Lung (tissue), 12 donors: ENCODE data around the gene ACTA2. TPM values are rescaled to one million over a fixed set of nuclear protein-coding genes. Genes with fewer than 3 reads are reported as not detected.

Source experiments
- ATAC-seq: fragments of 200-7000 bp; cut with Tn5 transposase; one replicate; pipeline ENCODE4 v1.9.1; 2020; ENCODE audit warnings: moderate number of reproducible peaks; ENCODE audit not compliant: insufficient read depth, low FRiP score
- DNase-seq, 3 donors: peaks; one replicate each; pipeline ENCODE4 v3.0.0-alpha.2; 2013 to 2017
- H3K27ac ChIP-seq, 2 donors: one replicate each; pipeline ENCODE4 v1.5.1; 2013; ENCODE audit warnings: mild to moderate bottlenecking in 2 of 2, moderate library complexity in 2 of 2, control low read depth in 1 of 2, inconsistent platforms in 1 of 2, low read depth in 1 of 2, low read length in 1 of 2
- H3K27me3 ChIP-seq, 3 donors: one replicate each; pipeline ENCODE4 v1.5.1; 2013; ENCODE audit warnings: low read length in 2 of 3; ENCODE audit not compliant: control insufficient read depth in 3 of 3, insufficient read depth in 3 of 3
- H3K36me3 ChIP-seq, 4 donors: one replicate each; pipeline ENCODE4 v1.5.1; 2013; ENCODE audit warnings: low read length in 4 of 4, mild to moderate bottlenecking in 1 of 4, moderate library complexity in 1 of 4; ENCODE audit not compliant: control insufficient read depth in 4 of 4, insufficient read depth in 4 of 4
- H3K4me1 ChIP-seq, 5 donors: one replicate each; pipeline ENCODE4 v1.5.1; 2013; ENCODE audit warnings: low read length in 5 of 5, mild to moderate bottlenecking in 2 of 5, moderate library complexity in 1 of 5; ENCODE audit not compliant: control insufficient read depth in 5 of 5, insufficient read depth in 5 of 5
- H3K4me3 ChIP-seq: one replicate; pipeline ENCODE4 v1.5.1; 2013; ENCODE audit warnings: mild to moderate bottlenecking, control low read depth, moderate library complexity
- H3K9ac ChIP-seq, 2 donors: one replicate each; pipeline ENCODE4 v1.5.1; 2013; ENCODE audit warnings: low read length in 2 of 2, control low read depth in 1 of 2; ENCODE audit not compliant: insufficient read depth in 1 of 2
- H3K9me3 ChIP-seq, 4 donors: one replicate each; pipeline ENCODE4 v1.5.1; 2013; ENCODE audit warnings: low read length in 3 of 4, mild to moderate bottlenecking in 1 of 4, moderate library complexity in 1 of 4; ENCODE audit not compliant: control insufficient read depth in 4 of 4, insufficient read depth in 3 of 4
- WGBS, 2 donors: extraction: QIAGEN DNeasy Blood & Tissue Kit; methylation state at CpG; one replicate each; pipeline ENCODE4 v1.1.7; 2013; 5-methylcytosine and 5-hydroxymethylcytosine counted together
- polyA plus RNA-seq, 2 donors: library from polyadenylated mRNA; stranded (reverse); fragments of 200-250 nt; gene quantifications; one replicate each; pipeline ENCODE4 v1.2.1, GENCODE V29; 2013
- total RNA-seq, 2 donors: library from RNA; depleted of rRNA in 1 of 2; stranded (reverse); fragments of >200 nt in 1 of 2; gene quantifications; one replicate each; pipeline ENCODE4 v1.2.1, GENCODE V29; 2014 to 2021
- TF ChIP-seq, protein P1 (sequence below): IDR thresholded peaks from 2 replicates; pipeline ENCODE4 v1.5.1; 2012; ENCODE audit warnings: mild to moderate bottlenecking; ENCODE audit errors: control extremely low read depth, extremely low read depth
- donor health status: control.
- donor health status: control.
- donor health status: Bipolar disorder and iron deficiency.
- donor health status: healthy.
- donor health status: DM: yes; HTN: yes; CAD: no.

Gene ACTA2
- total and polyA plus RNA-seq, 4 donors, result 186 to 485 (median 249) TPM

DNA sequence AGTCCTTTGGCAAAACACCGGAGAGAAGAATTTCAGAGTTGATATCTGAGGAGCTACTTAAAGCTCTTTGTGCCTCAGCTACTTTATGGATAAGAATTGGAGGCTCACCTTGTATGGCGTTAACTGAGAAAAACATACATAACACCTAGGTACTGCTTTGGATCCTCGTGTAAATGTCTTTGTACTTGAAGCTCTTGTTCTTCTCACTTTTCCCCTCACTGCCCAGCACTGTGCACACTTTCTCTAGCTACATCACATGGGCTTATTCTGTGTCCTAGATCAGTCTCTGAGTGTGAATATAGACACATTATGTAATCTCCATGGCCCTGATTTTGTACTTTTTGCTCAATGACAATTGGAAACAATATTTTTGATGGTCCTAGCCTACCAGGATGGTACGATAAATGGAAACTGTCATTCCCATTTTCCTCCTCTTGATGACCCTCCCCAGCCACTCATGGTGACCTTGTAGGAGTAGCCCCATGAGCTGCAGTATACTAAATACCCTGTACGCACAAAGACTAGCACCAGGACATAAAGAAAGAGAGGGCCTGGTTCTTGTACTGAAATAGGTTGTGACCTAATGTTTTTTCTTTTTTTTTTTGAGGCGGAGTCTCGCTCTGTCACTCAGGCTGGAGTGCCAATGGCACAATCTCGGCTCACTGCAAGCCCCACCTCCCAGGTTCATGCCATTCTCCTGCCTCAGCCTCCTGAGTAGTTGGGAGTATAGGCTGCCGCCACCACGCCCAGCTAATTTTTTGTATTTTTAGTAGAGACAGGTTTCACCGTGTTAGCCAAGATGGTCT, 50.4 kb downstream of the ACTA2 start:
- no peak for DNase-seq
- Histone ChIP-seq H3K27me3 (no peaks in the 10 kb centered on the region), H3K9me3 (no peaks in the 10 kb centered on the region), H3K36me3 (peaks cover 0 to 20% (median 10%) of the 10 kb centered on the region in 4 donors), H3K4me1 (peaks cover 0 to 11% (median 4%) of the 10 kb centered on the region in 5 donors), H3K9ac (no peak overlapping the region), H3K4me3 (no peak overlapping the region), H3K27ac (peak overlapping the region in 1 of 2 donors; percentile 37)
- WGBS, 2 donors, result 93% methylated on average over 11 of the region's 11 CpGs
- no peak for ATAC-seq
- TF ChIP-seq, protein P1, sequence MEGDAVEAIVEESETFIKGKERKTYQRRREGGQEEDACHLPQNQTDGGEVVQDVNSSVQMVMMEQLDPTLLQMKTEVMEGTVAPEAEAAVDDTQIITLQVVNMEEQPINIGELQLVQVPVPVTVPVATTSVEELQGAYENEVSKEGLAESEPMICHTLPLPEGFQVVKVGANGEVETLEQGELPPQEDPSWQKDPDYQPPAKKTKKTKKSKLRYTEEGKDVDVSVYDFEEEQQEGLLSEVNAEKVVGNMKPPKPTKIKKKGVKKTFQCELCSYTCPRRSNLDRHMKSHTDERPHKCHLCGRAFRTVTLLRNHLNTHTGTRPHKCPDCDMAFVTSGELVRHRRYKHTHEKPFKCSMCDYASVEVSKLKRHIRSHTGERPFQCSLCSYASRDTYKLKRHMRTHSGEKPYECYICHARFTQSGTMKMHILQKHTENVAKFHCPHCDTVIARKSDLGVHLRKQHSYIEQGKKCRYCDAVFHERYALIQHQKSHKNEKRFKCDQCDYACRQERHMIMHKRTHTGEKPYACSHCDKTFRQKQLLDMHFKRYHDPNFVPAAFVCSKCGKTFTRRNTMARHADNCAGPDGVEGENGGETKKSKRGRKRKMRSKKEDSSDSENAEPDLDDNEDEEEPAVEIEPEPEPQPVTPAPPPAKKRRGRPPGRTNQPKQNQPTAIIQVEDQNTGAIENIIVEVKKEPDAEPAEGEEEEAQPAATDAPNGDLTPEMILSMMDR, result no peak

DNA sequence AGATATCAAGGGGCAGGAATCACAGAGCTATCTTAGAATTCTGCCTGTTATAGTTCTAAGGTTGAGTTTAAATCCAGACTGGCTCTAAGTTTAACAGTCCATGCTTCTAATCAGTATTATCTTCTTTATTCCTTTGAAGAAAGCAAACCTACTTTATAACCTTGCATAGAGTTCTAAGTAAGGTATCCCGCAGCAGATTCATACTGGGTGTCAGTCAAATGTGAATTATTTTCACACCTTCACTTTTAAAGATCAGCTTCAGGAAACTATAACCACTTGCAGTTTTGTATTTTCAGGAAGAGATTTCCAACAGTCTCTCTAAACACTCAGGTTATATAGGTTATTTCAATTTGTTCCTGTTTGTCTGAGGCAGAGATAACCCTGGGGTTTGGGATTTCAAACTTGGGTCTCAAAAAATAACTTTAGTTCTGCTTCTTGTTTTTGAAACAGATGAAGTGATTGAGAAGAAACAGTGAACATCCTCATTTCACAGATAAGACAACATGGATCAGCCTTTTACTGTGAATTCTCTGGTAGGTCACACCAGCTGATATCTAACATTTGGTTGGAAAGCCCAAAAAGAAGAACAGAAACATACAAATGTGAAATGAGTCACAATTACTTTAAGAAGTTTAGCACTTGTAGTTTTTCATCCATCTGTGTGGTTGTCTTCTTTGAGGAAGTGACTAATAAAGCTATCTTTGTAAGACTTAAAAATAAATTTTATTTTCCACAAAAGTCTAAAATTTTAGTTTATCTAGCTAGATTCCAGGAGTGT, 51.2 kb downstream of the ACTA2 start:
- ATAC-seq (no peak), DNase-seq (no peak)
- Histone ChIP-seq H3K4me1 (peaks cover 0 to 19% (median 11%) of the 10 kb centered on the region in 5 donors), H3K4me3 (no peak overlapping the region), H3K36me3 (peaks cover 0 to 16% (median 8%) of the 10 kb centered on the region in 4 donors), H3K9me3 (no peaks in the 10 kb centered on the region), H3K27ac (no peak overlapping the region), H3K9ac (no peak overlapping the region), H3K27me3 (no peaks in the 10 kb centered on the region)
- TF ChIP-seq, protein P1, result no peak
- whole genome bisulfite sequencing, 2 donors, result 81 to 87% methylated on average over 1 of the region's 1 CpG

DNA sequence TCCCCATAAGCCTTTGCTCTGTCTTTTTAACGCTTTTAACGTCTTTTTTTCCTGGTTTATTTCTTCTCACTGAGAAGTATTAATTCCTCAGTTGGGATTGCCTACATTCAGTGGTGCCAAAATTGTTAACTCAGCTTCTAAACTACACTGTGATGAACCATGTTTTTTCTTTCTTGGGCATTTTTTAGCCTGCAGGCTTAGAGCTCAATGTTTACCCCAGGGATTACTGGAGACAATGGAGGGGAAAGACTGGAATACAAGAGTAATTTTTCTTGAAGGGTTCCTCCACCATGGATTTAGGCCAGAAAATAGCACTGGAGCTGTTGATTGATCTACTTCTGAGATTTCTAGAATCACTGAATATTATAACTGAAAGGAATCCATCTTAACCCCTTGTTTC, 52.7 kb downstream of the ACTA2 start:
- Histone ChIP-seq H3K9ac (no peak overlapping the region), H3K9me3 (no peaks in the 10 kb centered on the region), H3K4me1 (peaks cover 0 to 22% (median 12%) of the 10 kb centered on the region in 5 donors), H3K36me3 (peaks cover 0 to 11% (median 4%) of the 10 kb centered on the region in 4 donors), H3K27ac (no peak overlapping the region), H3K4me3 (no peak overlapping the region), H3K27me3 (no peaks in the 10 kb centered on the region)
- WGBS, 2 donors, result 90 to 98% methylated on average over 2 of the region's 2 CpGs
- DNase-seq (no peak), ATAC-seq (no peak)
- TF ChIP-seq, protein P1, result no peak
